K562 (cell line): ENCODE data around the gene MICAL2. TPM values are rescaled to one million over a fixed set of nuclear protein-coding genes. Genes with fewer than 3 reads are reported as not detected.

ENCODE experiments used
- ATAC-seq: fragments of 200-7000 bp; cut with Tn5 transposase; 3 replicates; pipeline ENCODE4 v1.9.1; 2020; ENCODE audit warnings: moderate library complexity
- BruUV-seq: library from RNA; stranded (reverse); fragments of 400-500 nt; replicated peaks from 2 replicates; lab custom pipeline; 2021; lab: Mats Ljungman, UMichigan
- CTCF ChIA-PET: fragments of 300-600 bp; formaldehyde crosslinking; extraction: SDS; loops from one replicate; lab custom pipeline; 2021; ENCODE audit warnings: low intra/inter-chr PET ratio; lab: Yijun Ruan, JAX
- POLR2A ChIA-PET: fragments of 300-600, 350-650 bp; sonication (Branson Sonifier 250); formaldehyde crosslinking; extraction: SDS; loops from one replicate; lab custom pipeline; 2021; ENCODE audit warnings: antibody characterized with exemption, inconsistent platforms; lab: Yijun Ruan, JAX
- DNase-seq, 4 experiments: peaks; one replicate each; pipeline versions ENCODE4 v3.0.0 to v3.0.0-alpha.2; 2011 to 2018; ENCODE audit warnings: low spot score in 3 of 4, mixed read lengths in 3 of 4; ENCODE audit errors: extremely low read depth in 1 of 4
- FAIRE-seq: peaks from 2 replicates; lab custom pipeline; 2011; peaks lifted over from hg19 to GRCh38; lab: Jason Lieb, UNC
- H2AFZ ChIP-seq: 2 replicates; pipeline ENCODE4 v1.6.0; 2011; ENCODE audit warnings: low read depth, low read length, control low read depth, inconsistent platforms
- H3K27ac ChIP-seq: fragments of 200-600 bp; 3 replicates; pipeline ENCODE4 v1.8.0; 2011; ENCODE audit warnings: low read depth, mild to moderate bottlenecking, control low read depth, inconsistent platforms, low read length, moderate library complexity, mixed read lengths; ENCODE audit errors: extremely low read depth
- H3K27me3 ChIP-seq, 2 experiments: fragments of 300-600 bp in 1 of 2; 2 replicates in 1 of 2; 3 replicates in 1 of 2; pipeline versions ENCODE4 v1.6.0 to v1.8.0; 2011; ENCODE audit warnings: inconsistent platforms in 2 of 2, low read length in 2 of 2, mild to moderate bottlenecking in 1 of 2, mixed read lengths in 1 of 2, moderate library complexity in 1 of 2; ENCODE audit not compliant: control insufficient read depth in 2 of 2, insufficient read depth in 2 of 2
- H3K36me3 ChIP-seq: fragments of 300-600 bp; 3 replicates; pipeline ENCODE4 v1.8.0; 2011; ENCODE audit warnings: mild to moderate bottlenecking, low read length, inconsistent platforms; ENCODE audit not compliant: control insufficient read depth, insufficient read depth
- H3K4me1 ChIP-seq, 2 experiments: fragments of 200-600 bp in 1 of 2; replicated peaks in 1 of 2; 2 replicates in 1 of 2; 3 replicates in 1 of 2; pipeline versions ENCODE4 v1.5.1 to v1.8.0; 2011; ENCODE audit warnings: inconsistent platforms in 2 of 2, low read length in 2 of 2, mild to moderate bottlenecking in 1 of 2, mixed read lengths in 1 of 2, moderate library complexity in 1 of 2; ENCODE audit not compliant: control insufficient read depth in 2 of 2, insufficient read depth in 2 of 2
- H3K4me2 ChIP-seq: 2 replicates; pipeline ENCODE4 v1.6.1; 2011; ENCODE audit warnings: low read length, control low read depth, inconsistent platforms, mixed read lengths; ENCODE audit not compliant: insufficient read depth
- H3K4me3 ChIP-seq: fragments of 200-600 bp; sonication (generic), shearing (Covaris generic); 2 replicates; pipeline ENCODE4 v1.5.1; 2016; ENCODE audit warnings: control low read depth, inconsistent platforms
- H3K79me2 ChIP-seq: fragments of 200-600 bp; 3 replicates; pipeline ENCODE4 v1.8.0; 2011; ENCODE audit warnings: low read length, inconsistent platforms; ENCODE audit not compliant: control insufficient read depth, insufficient read depth
- H3K9ac ChIP-seq, 2 experiments: 2 replicates each; pipeline versions ENCODE4 v1.6.0 to v1.6.1; 2011; ENCODE audit warnings: low read depth in 2 of 2, low read length in 2 of 2, control low read depth in 1 of 2, inconsistent platforms in 1 of 2, mild to moderate bottlenecking in 1 of 2, mixed read lengths in 1 of 2; ENCODE audit not compliant: insufficient read depth in 1 of 2
- H3K9me1 ChIP-seq: one replicate; pipeline ENCODE4 v1.6.0; 2011; ENCODE audit warnings: inconsistent platforms, mild to moderate bottlenecking, low read length, moderate library complexity; ENCODE audit not compliant: control insufficient read depth, insufficient read depth
- H3K9me3 ChIP-seq: replicated peaks from 2 replicates; pipeline ENCODE4 v1.5.1; 2011; ENCODE audit warnings: low read depth, low read length, inconsistent platforms; ENCODE audit not compliant: control insufficient read depth, insufficient read depth
- H4K20me1 ChIP-seq: replicated peaks from 2 replicates; pipeline ENCODE4 v1.6.1; 2011; ENCODE audit warnings: low read length, inconsistent platforms, mixed read lengths; ENCODE audit not compliant: control insufficient read depth, insufficient read depth
- CTCF ChIP-seq, 3 experiments: IDR thresholded peaks in 2 of 3; conservative IDR thresholded peaks in 1 of 3; 2 replicates each; pipeline ENCODE4 v1.5.1; 2011 to 2012; ENCODE audit warnings: low read length in 3 of 3, mild to moderate bottlenecking in 3 of 3, control low read depth in 2 of 3, improper control_type of control experiment in 1 of 3, inconsistent platforms in 1 of 3, low read depth in 1 of 3, mixed read lengths in 1 of 3, moderate library complexity in 1 of 3; ENCODE audit not compliant: insufficient read depth in 2 of 3
- FOXJ2 ChIP-seq: fragments of 200-800 bp; sonication (Bioruptor generic); IDR thresholded peaks from 2 replicates; pipeline ENCODE4 v1.6.1; 2016; ENCODE audit warnings: missing genetic modification characterization, missing compliant biosample characterization
- MGA ChIP-seq: fragments of 450-650 bp; IDR thresholded peaks from 2 replicates; pipeline ENCODE4 v1.6.1; 2016; ENCODE audit warnings: mild to moderate bottlenecking, moderate library complexity
- RAD21 ChIP-seq, 2 experiments: fragments of 250-450 bp in 1 of 2; fragments of 450-650 bp in 1 of 2; sonication (Bioruptor Pico) in 1 of 2; formaldehyde crosslinking in 1 of 2; IDR thresholded peaks in 1 of 2; conservative IDR thresholded peaks in 1 of 2; 2 replicates each; pipeline versions ENCODE4 v1.4.0 to v1.8.0; 2020 to 2022; ENCODE audit warnings: mild to moderate bottlenecking in 2 of 2, moderate library complexity in 1 of 2
- RFX1 ChIP-seq: fragments of 450-650 bp; IDR thresholded peaks from 2 replicates; pipeline ENCODE4 v1.6.1; 2016; ENCODE audit warnings: mild to moderate bottlenecking, moderate library complexity
- in situ Hi-C: fragments of 300-500 bp; cut with MboI; formaldehyde crosslinking; loops from 4 replicates; pipeline ENCODE4 v1.15.0; 2018; ENCODE audit warnings: inconsistent platforms, mixed read lengths
- intact Hi-C: fragments of 100-400 bp; cut with micrococcal nuclease; formaldehyde crosslinking; loops from 2 replicates; pipeline ENCODE4 v1.14.2; 2022
- polyA plus RNA-seq, 8 experiments: library from polyadenylated mRNA; depleted of rRNA in 4 of 8; stranded (reverse) in 5 of 8; unstranded in 3 of 8; fragments of >200 nt; fragmentation: Nextera tagmentation in 2 of 8; fragmentation: Illumina TruSeq in 1 of 8; extraction: Ambion mirVana in 2 of 8; extraction: Trizol in 1 of 8; gene quantifications; 2 replicates each; pipeline versions ENCODE4 v1.2.1 to v1.2.3, GENCODE V29; 2011 to 2014; ENCODE audit warnings: inconsistent platforms in 1 of 8, missing spikeins in 1 of 8
- total RNA-seq, 7 experiments: library from RNA; depleted of rRNA in 6 of 7; stranded (reverse); fragments of >200 nt in 6 of 7; fragmentation: Illumina TruSeq in 2 of 7; extraction: Trizol in 2 of 7; gene quantifications; 2 replicates each; pipeline versions ENCODE4 v1.2.1 to v1.2.3, GENCODE V29; 2011 to 2021; ENCODE audit warnings: low replicate concordance in 1 of 7

Gene MICAL2
- total and polyA plus RNA-seq, 9 of the 15 experiments (the other 6 are each of a cell fraction or from before 2014, with no cell fraction given), result 4.7 to 64.2 (median 33.6) TPM

GRCh38 chr11:12099132-12099873 lies 11.1 kb upstream of the MICAL2 start:
- no peaks in the 10 kb centered on the region for H3K27me3 ChIP-seq
- no TSS peak for BruUV-seq
- no peaks in the 10 kb centered on the region for H3K36me3 ChIP-seq
- H3K4me2 ChIP-seq, result no peak overlapping the region
- H3K79me2 ChIP-seq, result no peaks in the 10 kb centered on the region
- H3K4me3 ChIP-seq, result no peak overlapping the region
- H3K27ac ChIP-seq, result no peak overlapping the region
- FAIRE-seq (no peak), ATAC-seq (no peak), DNase-seq (no peak)
- ChIA-PET POLR2A (interaction anchor here (0.6 to 2.2 kb wide), 3 partner anchors 10 to 127 kb away, joined by 3 to 6 read pairs (median 3); partner anchors contain the start of gene MICAL2), CTCF (interaction anchor here (0.6 kb wide), 1 partner anchor 257 kb away, joined by 4 read pairs; no protein-coding TSS in a partner anchor)
- no peak overlapping the region for H3K9ac ChIP-seq
- intact Hi-C loops, result no loop called here
- no peaks in the 10 kb centered on the region for H4K20me1 ChIP-seq
- H3K9me3 ChIP-seq, result no peaks in the 10 kb centered on the region
- in situ Hi-C loops, result no loop called here
- H3K4me1 ChIP-seq, result peaks cover 12 to 21% of the 10 kb centered on the region in 2 experiments; a peak in 4 of 5 replicates
- H3K9me1 ChIP-seq, result no peaks in the 10 kb centered on the region
- no peak overlapping the region for H2AFZ ChIP-seq
- TF ChIP-seq RFX1 (peak; percentile 30; the same call in 1 of the 2 replicates), MGA (no peak), RAD21 (CRISPR knock-in tag; conservative IDR thresholded peaks at IDR 0.05 in 1 of 2, IDR thresholded peaks at IDR 0.05 in 1 of 2) (peak in 1 of 2 experiments; percentile 31; a peak in 2 of 4 replicates), FOXJ2 (tag) (peak; percentile 32; the same call in 1 of the 2 replicates), CTCF (IDR thresholded peaks at IDR 0.05 in 2 of 3, conservative IDR thresholded peaks at IDR 0.05 in 1 of 3; ENCODE audit: insufficient read depth in 2 of 3, low read depth in 1 of 3, low read length in 3 of 3) (peak in 2 of 3 experiments; percentile 9 to 35; a peak in 2 of 6 replicates)
